Central memory CD8-positive, alpha-beta T cell (primary cell): ENCODE measurements around the gene PLXNB1.
"Not testable (repeated sequence)": the region's sequence is repeated elsewhere in the genome, so short reads cannot be mapped to it uniquely, and the experiment has no call there.

ENCODE experiments used
- ATAC-seq: fragments of 150-1000 bp; cut with Tn5 transposase; replicated peaks from 2 replicates; pipeline ENCODE4 v1.10.0; 2022; ENCODE audit warnings: mild to moderate bottlenecking, moderate FRiP score, moderate number of reproducible peaks; ENCODE audit not compliant: poor library complexity, severe bottlenecking; ENCODE audit errors: extremely low read depth
- DNase-seq, 2 donors: peaks; one replicate each; pipeline ENCODE4 v3.0.0; 2021; ENCODE audit warnings: low spot score in 2 of 2
- H3K27ac Mint-ChIP-seq: one replicate; pipeline ENCODE4 v1.8.0; 2022; ENCODE audit warnings: low read depth, mild to moderate bottlenecking, moderate library complexity, mixed read lengths
- H3K27me3 Mint-ChIP-seq: one replicate; pipeline ENCODE4 v1.8.0; 2022; ENCODE audit warnings: mixed read lengths
- H3K36me3 Mint-ChIP-seq: one replicate; pipeline ENCODE4 v1.8.0; 2022; ENCODE audit warnings: mild to moderate bottlenecking, moderate library complexity, mixed read lengths; ENCODE audit not compliant: insufficient read depth
- H3K4me1 Mint-ChIP-seq: one replicate; pipeline ENCODE4 v1.8.0; 2022; ENCODE audit warnings: mixed read lengths
- H3K4me3 Mint-ChIP-seq: one replicate; pipeline ENCODE4 v1.8.0; 2022; ENCODE audit warnings: mild to moderate bottlenecking, moderate library complexity, mixed read lengths
- H3K9me3 Mint-ChIP-seq: one replicate; pipeline ENCODE4 v1.8.0; 2022; ENCODE audit warnings: mixed read lengths

Gene PLXNB1, protein sequence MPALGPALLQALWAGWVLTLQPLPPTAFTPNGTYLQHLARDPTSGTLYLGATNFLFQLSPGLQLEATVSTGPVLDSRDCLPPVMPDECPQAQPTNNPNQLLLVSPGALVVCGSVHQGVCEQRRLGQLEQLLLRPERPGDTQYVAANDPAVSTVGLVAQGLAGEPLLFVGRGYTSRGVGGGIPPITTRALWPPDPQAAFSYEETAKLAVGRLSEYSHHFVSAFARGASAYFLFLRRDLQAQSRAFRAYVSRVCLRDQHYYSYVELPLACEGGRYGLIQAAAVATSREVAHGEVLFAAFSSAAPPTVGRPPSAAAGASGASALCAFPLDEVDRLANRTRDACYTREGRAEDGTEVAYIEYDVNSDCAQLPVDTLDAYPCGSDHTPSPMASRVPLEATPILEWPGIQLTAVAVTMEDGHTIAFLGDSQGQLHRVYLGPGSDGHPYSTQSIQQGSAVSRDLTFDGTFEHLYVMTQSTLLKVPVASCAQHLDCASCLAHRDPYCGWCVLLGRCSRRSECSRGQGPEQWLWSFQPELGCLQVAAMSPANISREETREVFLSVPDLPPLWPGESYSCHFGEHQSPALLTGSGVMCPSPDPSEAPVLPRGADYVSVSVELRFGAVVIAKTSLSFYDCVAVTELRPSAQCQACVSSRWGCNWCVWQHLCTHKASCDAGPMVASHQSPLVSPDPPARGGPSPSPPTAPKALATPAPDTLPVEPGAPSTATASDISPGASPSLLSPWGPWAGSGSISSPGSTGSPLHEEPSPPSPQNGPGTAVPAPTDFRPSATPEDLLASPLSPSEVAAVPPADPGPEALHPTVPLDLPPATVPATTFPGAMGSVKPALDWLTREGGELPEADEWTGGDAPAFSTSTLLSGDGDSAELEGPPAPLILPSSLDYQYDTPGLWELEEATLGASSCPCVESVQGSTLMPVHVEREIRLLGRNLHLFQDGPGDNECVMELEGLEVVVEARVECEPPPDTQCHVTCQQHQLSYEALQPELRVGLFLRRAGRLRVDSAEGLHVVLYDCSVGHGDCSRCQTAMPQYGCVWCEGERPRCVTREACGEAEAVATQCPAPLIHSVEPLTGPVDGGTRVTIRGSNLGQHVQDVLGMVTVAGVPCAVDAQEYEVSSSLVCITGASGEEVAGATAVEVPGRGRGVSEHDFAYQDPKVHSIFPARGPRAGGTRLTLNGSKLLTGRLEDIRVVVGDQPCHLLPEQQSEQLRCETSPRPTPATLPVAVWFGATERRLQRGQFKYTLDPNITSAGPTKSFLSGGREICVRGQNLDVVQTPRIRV (N-terminal part only)

DNA sequence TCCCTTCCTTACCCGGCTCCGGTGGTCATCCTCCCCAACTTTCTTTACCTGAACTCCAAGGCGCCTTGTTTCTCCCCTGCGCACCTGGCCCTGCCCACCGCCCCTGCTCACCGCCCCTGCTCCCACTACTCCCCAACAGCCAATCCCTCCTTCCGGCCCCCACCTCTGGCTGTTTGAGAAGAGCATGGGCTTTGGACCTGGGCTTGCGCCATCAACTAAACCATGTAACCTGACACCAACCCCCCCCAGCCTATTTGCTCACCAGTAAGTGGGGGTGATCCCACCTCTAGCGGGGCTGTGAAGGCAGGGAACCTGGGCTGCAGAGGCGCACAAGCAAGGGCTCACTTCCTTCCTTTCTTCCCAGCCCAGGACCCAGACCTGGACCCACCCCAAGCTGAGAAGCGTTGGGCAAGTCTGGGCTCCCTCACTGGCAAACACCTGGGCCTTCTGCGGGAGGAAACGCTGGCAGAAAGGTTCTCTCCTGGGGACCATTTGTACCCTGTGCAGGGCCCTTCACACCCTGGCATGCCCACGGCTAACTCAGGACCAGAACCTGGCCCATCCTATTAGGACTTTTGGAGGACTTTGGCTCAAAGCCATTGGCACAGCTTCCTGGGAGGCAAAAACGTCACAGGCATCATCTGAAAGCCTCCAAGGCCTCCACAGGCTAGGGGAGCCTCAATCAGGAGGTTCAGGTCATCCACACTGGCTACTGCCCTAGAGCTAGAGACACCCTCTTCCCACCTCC, at the start of gene PLXNB1:
Gene PLXNB1 (minus strand): TSS at position 127 of the 748 bp plus-strand sequence. CDS start 5,475 bp downstream, outside the sequence.
- DNase-seq (no peak), ATAC-seq (no peak)
- Mint-ChIP-seq H3K36me3 (peaks cover 2% of the 10 kb centered on the region), H3K4me3 (peak within 1 kb of the TSS; percentile 84), H3K27ac (peak within 1 kb of the TSS; percentile 32), H3K27me3 (no peaks in the 10 kb centered on the region), H3K9me3 (no peaks in the 10 kb centered on the region), H3K4me1 (peaks cover 18% of the 10 kb centered on the region)

DNA sequence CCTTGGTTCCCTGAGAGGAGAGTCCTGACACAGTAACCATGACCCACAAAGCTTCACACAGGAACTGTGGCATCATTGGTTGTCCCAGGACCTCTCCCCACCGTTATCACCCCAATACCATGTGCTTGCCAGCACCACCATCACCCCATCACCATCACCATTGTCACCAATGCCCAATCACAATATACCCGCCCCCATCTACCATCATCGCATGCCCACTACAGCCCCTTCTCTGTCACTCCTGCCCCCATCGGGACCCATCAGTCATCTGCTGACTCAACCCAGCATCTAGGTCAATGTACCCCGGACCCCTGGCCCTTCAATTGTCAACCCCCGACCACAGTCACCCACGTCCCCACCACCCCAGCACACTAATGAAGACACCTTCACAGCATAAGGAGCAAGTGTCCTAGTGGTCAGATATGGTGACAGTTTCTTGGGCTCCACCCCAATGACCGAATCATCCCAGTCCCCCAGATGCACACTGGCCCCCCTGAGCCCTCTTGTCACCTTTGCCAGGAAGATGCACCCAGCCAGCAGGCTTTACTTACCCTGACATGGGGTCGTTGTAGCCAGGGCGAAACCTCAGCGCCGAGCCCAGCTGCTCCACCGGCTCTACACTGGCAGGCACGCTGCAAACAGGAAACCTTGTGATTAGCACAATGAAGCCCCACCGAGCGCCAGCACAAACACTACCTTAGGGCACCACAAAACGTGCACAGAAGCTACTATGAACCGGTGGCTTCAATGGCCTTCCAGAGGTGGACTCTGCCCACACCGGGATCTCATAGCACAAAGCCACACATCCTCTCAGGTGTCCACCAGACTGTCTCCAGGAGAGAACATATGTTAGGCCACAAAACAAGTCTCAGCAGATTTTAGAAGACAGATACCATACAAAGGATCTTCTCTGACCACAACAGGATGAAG, 49.0 kb upstream of the PLXNB1 start:
- peak; percentile 87 for ATAC-seq
- DNase-seq: peak; percentile 54 to 69
- H3K27me3 Mint-ChIP-seq: no peaks in the 10 kb centered on the region
- H3K27ac Mint-ChIP-seq: peak overlapping the region; percentile 89
- H3K4me3 Mint-ChIP-seq: peak overlapping the region; percentile 80
- peaks cover 20% of the 10 kb centered on the region for H3K36me3 Mint-ChIP-seq
- no peaks in the 10 kb centered on the region for H3K9me3 Mint-ChIP-seq
- peaks cover 38% of the 10 kb centered on the region for H3K4me1 Mint-ChIP-seq

DNA sequence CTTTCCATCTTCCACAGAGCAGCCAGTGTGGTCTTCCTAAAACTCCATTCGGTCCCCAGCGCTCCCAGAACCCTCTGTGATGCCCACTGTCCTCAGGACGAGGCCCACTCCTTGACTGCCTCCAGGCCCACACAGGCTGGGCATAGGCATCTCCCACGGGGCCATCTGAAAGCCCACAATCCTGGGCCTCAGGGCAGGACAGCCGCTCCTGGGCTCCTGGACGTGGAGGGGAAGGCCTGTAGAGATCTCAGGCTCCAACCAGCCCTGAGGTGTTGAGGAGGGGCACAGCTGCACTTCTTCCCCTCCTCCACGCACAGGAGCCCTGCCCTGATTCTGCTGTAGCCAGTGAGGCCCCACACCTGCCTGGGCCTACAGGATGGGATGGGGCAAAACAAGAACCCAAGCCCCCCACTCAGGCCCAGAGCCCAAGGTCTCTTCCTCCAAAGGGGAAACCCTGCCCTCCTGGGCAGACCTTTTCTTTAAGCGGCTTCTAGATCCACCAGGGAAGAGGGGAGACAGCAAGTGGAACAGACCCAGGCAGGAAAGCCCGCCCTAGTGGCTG, 48.2 kb upstream of the PLXNB1 start:
- Mint-ChIP-seq H3K27me3 (no peaks in the 10 kb centered on the region), H3K36me3 (peaks cover 20% of the 10 kb centered on the region), H3K27ac (peak overlapping the region; percentile 89), H3K9me3 (no peaks in the 10 kb centered on the region), H3K4me3 (peak overlapping the region; percentile 80), H3K4me1 (peaks cover 46% of the 10 kb centered on the region)
- ATAC-seq (no peak), DNase-seq (no peak)

DNA sequence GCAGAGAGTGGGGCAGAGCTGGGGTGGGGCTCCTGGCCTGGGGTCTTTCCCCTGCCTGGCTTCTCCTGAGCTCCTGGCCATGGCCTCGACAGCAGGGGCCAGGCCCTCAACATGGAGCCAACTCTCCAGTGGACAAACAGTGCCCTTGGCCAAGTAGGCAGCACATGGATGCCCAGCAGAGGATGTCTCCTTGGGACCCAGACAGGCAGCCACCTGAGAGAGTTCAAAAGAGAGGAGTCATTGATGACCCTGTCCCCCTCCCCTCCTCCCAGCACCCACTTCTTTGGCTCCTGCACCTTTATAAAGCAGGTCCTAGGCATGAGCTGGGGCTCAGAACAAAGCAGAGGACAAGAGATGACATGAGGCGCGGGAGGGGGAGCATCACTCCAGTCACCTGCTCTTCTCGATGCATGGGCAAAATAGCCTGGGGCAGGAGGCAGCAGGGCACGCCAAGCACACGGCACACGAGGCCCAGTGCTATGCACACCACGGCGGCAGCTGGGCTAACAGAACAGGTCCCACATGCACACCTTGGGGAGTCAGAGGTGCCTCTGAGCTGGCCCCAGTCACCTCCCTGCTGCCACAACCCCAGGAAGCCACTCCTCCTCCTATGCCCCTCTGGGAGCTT, 46.7 kb upstream of the PLXNB1 start:
- Mint-ChIP-seq H3K4me3 (peak overlapping the region; percentile 80), H3K27me3 (no peaks in the 10 kb centered on the region), H3K27ac (peak overlapping the region; percentile 89), H3K36me3 (peaks cover 26% of the 10 kb centered on the region), H3K9me3 (no peaks in the 10 kb centered on the region), H3K4me1 (peaks cover 51% of the 10 kb centered on the region)
- DNase-seq: no peak
- ATAC-seq: no peak

DNA sequence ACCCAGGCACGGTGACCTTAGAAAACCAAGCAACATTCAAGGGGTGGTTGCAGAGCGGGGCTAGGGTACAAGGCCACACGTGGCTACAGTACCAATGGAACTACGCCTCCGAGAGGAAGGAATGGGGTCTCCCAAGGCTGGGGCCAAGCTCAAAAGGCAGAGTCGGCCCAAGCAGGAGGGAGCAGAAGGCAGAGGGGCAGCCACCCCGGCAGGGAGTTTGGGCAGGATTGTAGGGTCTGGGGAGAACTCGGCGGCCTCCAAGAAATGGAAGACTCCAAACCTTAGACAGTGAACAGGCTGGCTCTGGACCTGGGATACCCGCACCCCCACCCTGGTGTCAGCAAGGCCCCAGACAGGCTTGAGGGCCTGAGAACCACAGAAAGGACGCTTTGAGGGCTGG, 45.3 kb upstream of the PLXNB1 start:
- Mint-ChIP-seq H3K36me3 (peaks cover 29% of the 10 kb centered on the region), H3K9me3 (no peaks in the 10 kb centered on the region), H3K4me3 (peak overlapping the region; percentile 1), H3K4me1 (peaks cover 54% of the 10 kb centered on the region), H3K27me3 (no peaks in the 10 kb centered on the region), H3K27ac (peak overlapping the region; percentile 54)
- ATAC-seq: no peak
- no peak for DNase-seq

DNA sequence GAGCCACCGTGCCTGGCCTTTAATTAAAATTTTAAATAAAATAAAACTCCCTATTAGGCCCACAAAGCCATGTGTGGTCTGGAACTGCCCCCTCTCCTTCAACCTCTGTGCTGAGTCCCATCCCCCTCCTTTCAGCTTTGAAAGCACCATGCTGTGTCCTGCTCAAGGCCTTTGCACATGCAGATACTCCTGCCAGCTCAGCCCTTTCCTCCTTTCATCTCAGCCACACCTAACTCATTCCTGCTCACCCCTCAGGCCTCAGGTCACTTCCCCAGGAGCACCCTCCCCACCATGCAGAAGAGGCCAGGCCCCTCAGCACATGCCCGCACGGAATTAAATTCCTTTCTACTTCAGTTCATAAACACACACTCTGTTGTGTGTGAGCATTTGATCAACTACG, 44.7 kb upstream of the PLXNB1 start:
- Mint-ChIP-seq H3K36me3 (peaks cover 32% of the 10 kb centered on the region), H3K9me3 (no peaks in the 10 kb centered on the region), H3K27ac (peak overlapping the region; percentile 54), H3K4me3 (peak overlapping the region; percentile 1), H3K4me1 (peaks cover 56% of the 10 kb centered on the region), H3K27me3 (no peaks in the 10 kb centered on the region)
- DNase-seq (no peak), ATAC-seq (no peak)

DNA sequence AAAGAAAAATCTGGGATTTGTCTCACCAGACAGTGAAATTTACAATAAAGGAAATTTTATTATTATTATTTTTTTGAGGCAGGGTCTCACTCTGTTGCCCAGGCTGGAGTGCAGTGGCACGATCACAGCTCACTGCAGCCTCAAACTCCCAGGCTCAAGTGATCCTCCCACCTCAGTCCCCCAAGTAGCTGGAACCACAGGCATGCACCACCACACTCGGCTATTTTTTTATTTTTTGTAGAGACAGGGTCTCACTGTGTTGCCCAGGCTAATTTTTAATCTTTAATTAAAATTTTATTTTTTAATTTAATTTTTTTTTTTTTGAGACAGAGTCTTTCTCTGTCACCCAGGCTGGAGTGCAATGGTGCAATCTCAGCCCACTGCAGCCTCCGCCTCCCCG, 44.1 kb upstream of the PLXNB1 start:
- H3K27ac Mint-ChIP-seq: peak overlapping the region; percentile 97

DNA sequence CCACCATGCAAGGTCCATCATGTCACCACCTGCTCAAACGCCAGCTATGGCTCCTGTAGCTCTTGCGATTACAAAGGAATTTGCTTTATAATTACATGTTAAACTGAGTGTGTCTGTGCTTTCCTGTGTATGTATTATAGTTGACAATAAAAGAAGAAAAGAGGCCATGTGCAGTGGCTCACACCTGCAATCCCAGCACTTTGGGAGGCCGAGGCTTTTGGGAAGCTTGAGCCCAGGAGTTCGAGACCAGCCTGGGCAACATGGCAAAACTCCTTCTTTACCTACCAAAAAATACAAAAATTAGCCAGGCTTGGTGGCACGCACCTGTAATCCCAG, 43.7 kb upstream of the PLXNB1 start:
- Mint-ChIP-seq H3K27ac (peak overlapping the region; percentile 97), H3K27me3 (no peaks in the 10 kb centered on the region), H3K36me3 (peaks cover 28% of the 10 kb centered on the region), H3K4me3 (peak overlapping the region; percentile 85), H3K9me3 (no peaks in the 10 kb centered on the region), H3K4me1 (peaks cover 54% of the 10 kb centered on the region)
- no peak for ATAC-seq
- no peak for DNase-seq

More for the DNA sequence above, 44.1 kb upstream of the PLXNB1 start:
- peaks cover 30% of the 10 kb centered on the region for H3K36me3 Mint-ChIP-seq
- not testable (repeated sequence) for ATAC-seq, DNase-seq, H3K9me3 Mint-ChIP-seq, H3K27me3 Mint-ChIP-seq, H3K4me3 Mint-ChIP-seq
- H3K4me1 Mint-ChIP-seq: peaks cover 54% of the 10 kb centered on the region

DNA sequence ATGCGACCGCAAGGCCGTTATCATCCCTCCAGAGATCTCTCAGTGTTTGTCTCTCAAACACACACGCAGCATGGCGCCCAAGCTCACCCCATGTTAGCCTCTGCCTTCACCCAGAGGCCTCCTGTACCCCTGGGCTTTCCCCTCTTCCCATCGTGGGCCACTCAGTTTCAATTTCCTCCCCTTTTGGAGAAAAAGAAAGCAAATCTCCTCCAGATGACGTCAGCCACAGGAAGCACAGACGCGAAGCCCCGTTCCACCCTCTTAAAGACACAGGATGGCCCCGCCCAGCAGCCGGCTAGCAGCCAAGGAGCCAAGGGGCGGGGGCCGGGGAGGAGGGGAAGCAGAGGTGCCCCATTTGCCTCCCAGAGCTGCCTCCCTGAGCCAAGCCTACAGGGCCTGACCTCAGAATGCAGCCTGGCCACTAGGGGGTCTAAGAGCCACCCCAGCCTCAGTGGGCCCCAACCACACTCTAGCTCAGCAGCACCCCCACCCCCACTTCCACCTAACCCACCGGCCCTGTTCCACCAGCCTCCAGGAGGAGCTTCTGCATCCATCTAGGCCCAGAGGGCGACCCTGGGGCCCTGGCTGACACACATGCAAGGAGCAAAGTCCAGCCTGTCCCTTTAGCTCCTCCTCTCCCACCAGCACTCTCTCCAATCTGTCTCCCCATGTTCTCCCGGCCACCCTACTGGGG, 43.2 kb upstream of the PLXNB1 start:
- H3K9me3 Mint-ChIP-seq: no peaks in the 10 kb centered on the region
- H3K36me3 Mint-ChIP-seq: peaks cover 25% of the 10 kb centered on the region
- peak; percentile 93 for ATAC-seq
- H3K27ac Mint-ChIP-seq: peak overlapping the region; percentile 97
- H3K4me1 Mint-ChIP-seq: peaks cover 53% of the 10 kb centered on the region
- peak; percentile 80 to 94 for DNase-seq
- H3K27me3 Mint-ChIP-seq: no peaks in the 10 kb centered on the region
- peak overlapping the region; percentile 85 for H3K4me3 Mint-ChIP-seq

DNA sequence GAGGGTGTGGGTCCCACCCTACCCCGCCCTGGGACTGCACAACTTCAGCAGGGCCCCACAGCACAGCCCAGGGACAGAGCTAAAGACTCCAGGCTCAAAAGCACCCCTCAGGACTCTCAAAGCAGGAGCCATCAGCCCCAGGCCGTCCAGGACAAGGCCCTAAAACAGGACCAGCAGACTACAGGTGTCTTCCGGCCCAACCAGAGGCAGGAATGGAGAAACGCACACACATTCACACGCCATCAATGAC, 42.7 kb upstream of the PLXNB1 start:
- H3K9me3 Mint-ChIP-seq: no peaks in the 10 kb centered on the region
- peak overlapping the region; percentile 97 for H3K27ac Mint-ChIP-seq
- no peaks in the 10 kb centered on the region for H3K27me3 Mint-ChIP-seq
- H3K36me3 Mint-ChIP-seq: peaks cover 24% of the 10 kb centered on the region
- ATAC-seq: no peak
- no peak for DNase-seq
- H3K4me3 Mint-ChIP-seq: peak overlapping the region; percentile 85
- peaks cover 53% of the 10 kb centered on the region for H3K4me1 Mint-ChIP-seq
